Neural cell (in vitro differentiated cells): ENCODE measurements around the gene C1QTNF3.

Experiments used
- EP300 ChIP-seq: fragments of 450-650 bp; conservative IDR thresholded peaks from 2 replicates; pipeline ENCODE4 v1.6.1; 2014; ENCODE audit warnings: antibody characterized with exemption, mild to moderate bottlenecking, moderate library complexity; ENCODE audit not compliant: poor library complexity, severe bottlenecking
- EZH2 ChIP-seq: fragments of 200-600, 300-800 bp; shearing (Covaris generic), sonication (generic); IDR thresholded peaks from 2 replicates; pipeline ENCODE4 v1.6.1; 2014; ENCODE audit warnings: antibody characterized with exemption, low read length, borderline replicate concordance, mild to moderate bottlenecking; ENCODE audit not compliant: insufficient read depth, poor library complexity, severe bottlenecking
- POLR2AphosphoS5 ChIP-seq: IDR thresholded peaks from 2 replicates; pipeline ENCODE4 v1.6.1; 2012
- RAD21 ChIP-seq: fragments of 450-650 bp; conservative IDR thresholded peaks from 2 replicates; pipeline ENCODE4 v1.6.1; 2014; ENCODE audit warnings: antibody characterized with exemption, mild to moderate bottlenecking, moderate library complexity
- SMC3 ChIP-seq: fragments of 450-650 bp; conservative IDR thresholded peaks from 2 replicates; pipeline ENCODE4 v1.6.1; 2014; ENCODE audit warnings: antibody characterized with exemption, mild to moderate bottlenecking, moderate library complexity; ENCODE audit not compliant: poor library complexity
- TAF1 ChIP-seq: IDR thresholded peaks from 2 replicates; pipeline ENCODE4 v1.6.1; 2012; ENCODE audit warnings: low read depth
- TF ChIP-seq, protein P1 (sequence below): fragments of 450-650 bp; IDR thresholded peaks from 2 replicates; pipeline ENCODE4 v1.5.1; 2014; ENCODE audit warnings: antibody characterized with exemption, mild to moderate bottlenecking, moderate library complexity; ENCODE audit not compliant: poor library complexity, severe bottlenecking
- TF ChIP-seq, protein P2 (sequence below): IDR thresholded peaks from 2 replicates; pipeline ENCODE4 v1.6.1; 2012; ENCODE audit warnings: borderline replicate concordance

DNA sequence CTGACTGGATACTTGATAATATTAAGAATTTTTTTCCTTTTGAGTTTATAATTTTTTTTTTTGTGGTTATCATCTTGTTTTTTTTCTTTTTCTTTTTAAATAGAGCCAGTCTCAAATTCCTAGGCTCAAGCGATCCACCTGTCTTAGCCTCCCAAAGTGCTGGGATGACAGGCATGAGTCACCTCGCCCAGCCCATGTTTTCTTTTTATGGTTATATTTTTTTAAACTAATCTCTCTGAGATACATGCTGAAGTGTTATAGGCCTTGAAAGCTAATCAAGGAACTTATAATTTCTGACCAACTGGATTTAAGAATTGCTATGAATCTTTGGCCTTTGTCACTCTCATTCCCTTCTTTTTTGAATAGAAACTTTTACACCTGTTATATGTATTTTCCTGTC is 28.4 kb downstream of the C1QTNF3 start:
- TF ChIP-seq, protein P1, sequence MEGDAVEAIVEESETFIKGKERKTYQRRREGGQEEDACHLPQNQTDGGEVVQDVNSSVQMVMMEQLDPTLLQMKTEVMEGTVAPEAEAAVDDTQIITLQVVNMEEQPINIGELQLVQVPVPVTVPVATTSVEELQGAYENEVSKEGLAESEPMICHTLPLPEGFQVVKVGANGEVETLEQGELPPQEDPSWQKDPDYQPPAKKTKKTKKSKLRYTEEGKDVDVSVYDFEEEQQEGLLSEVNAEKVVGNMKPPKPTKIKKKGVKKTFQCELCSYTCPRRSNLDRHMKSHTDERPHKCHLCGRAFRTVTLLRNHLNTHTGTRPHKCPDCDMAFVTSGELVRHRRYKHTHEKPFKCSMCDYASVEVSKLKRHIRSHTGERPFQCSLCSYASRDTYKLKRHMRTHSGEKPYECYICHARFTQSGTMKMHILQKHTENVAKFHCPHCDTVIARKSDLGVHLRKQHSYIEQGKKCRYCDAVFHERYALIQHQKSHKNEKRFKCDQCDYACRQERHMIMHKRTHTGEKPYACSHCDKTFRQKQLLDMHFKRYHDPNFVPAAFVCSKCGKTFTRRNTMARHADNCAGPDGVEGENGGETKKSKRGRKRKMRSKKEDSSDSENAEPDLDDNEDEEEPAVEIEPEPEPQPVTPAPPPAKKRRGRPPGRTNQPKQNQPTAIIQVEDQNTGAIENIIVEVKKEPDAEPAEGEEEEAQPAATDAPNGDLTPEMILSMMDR: no peak
- no peak for TF ChIP-seq EZH2
- TF ChIP-seq TAF1: no peak
- no peak for TF ChIP-seq POLR2AphosphoS5
- no peak for TF ChIP-seq EP300
- no peak for TF ChIP-seq RAD21
- TF ChIP-seq, protein P2, sequence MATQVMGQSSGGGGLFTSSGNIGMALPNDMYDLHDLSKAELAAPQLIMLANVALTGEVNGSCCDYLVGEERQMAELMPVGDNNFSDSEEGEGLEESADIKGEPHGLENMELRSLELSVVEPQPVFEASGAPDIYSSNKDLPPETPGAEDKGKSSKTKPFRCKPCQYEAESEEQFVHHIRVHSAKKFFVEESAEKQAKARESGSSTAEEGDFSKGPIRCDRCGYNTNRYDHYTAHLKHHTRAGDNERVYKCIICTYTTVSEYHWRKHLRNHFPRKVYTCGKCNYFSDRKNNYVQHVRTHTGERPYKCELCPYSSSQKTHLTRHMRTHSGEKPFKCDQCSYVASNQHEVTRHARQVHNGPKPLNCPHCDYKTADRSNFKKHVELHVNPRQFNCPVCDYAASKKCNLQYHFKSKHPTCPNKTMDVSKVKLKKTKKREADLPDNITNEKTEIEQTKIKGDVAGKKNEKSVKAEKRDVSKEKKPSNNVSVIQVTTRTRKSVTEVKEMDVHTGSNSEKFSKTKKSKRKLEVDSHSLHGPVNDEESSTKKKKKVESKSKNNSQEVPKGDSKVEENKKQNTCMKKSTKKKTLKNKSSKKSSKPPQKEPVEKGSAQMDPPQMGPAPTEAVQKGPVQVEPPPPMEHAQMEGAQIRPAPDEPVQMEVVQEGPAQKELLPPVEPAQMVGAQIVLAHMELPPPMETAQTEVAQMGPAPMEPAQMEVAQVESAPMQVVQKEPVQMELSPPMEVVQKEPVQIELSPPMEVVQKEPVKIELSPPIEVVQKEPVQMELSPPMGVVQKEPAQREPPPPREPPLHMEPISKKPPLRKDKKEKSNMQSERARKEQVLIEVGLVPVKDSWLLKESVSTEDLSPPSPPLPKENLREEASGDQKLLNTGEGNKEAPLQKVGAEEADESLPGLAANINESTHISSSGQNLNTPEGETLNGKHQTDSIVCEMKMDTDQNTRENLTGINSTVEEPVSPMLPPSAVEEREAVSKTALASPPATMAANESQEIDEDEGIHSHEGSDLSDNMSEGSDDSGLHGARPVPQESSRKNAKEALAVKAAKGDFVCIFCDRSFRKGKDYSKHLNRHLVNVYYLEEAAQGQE: no peak
- no peak for TF ChIP-seq SMC3
